ENCODE measurements around the gene B4GALT1.

The B4GALT1 gene

DNA sequence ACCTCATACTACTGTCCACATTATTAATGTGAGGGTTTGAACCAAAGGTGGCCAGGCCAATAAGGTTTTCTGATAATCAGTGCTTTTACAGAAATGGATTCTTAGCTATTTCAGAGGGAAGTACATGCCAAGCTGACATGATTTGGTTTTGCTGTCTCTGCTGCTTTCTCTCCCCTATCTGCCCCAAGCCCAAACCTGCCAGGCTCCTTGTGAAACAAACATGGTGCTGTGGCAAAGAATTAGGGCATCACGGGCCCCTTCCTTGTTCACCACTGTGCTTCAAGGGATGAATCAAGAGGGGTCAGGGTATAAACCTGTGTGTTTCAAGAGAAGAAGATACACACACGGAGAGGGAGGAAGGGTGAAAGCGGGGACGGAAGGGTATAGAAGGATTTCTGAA lies 49.3 kb downstream of the B4GALT1 start:
- no peak for DNase-seq

DNA sequence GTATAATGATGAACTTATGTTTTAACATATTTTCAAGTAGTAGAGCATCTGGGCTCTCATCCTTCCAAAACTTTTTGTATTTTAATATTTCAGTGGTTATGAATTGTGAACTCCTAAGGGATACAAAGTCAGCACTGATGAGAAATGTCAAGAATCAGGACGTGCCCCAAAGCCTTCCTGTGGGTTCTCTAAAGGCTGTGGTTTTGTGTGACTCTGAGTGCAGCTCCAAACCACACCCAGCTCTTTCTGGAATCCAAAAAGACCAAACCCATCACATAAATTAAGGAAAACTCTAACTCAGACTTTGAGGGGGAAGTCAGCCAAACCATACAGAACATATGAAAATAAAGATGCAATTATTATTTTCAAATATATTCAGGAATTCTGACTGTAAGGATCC lies 49.8 kb downstream of the B4GALT1 start:
- DNase-seq: no peak

DNA sequence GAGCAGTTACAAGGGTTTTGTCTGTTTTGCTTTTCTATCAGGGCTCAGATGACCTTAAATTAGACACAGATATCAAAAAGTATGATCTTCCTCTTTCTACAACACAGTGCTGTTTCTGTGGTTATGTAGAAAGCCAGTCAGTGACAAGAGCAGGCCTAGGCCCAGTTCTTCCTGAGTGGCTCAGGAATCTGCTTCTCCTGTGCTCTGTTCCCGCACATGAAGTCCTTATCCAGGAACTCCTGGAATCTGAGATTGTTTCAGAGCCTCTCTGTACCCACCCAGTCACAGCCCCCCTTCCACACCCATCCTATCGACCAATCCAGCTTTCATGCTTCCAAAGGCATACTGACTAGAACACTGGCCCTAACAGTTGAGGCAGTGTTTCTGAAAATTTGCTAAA lies 50.3 kb downstream of the B4GALT1 start:
- DNase-seq: no peak

- no peak for DNase-seq
Observed at GRCh38 chr9:33114746-33115145, 52.4 kb downstream of the B4GALT1 start.

DNA sequence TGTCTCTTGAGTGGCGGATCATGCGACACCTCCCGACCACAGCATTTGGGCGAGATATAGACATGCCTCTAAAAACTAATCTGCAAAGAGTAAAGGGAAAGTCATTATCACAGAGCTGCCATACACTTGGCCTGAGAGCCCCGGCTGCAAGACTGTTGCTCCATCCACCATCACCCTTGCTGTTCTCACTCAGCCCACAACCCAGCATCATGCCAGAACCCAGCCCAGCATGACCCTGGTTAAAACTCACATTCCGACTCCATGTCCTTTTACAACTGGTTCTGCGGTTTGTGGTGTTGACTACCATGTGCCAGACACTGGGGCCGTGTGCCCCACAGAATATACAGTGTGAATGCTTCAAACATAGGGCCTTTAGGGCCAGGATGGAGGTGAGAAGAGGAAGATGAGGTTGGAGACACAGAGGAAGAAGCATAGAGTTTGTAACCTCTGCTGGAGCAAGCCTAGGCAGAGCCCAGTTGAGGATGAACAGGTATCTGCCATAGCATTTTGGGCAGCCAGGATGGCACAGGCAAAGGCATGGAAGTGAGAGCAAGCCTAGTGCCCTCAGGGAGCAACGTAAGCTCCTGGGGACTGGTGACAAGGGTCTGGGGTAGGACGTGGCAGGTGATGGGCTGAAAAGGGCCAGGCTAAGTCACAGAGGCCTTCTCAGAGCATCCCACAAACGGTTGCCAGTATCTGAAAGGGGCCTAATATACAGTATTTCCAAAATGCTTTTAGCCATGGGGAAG lies 53.2 kb downstream of the B4GALT1 start:
- DNase-seq: no peak

GRCh38 chr9:33112094-33112493 lies 55.0 kb downstream of the B4GALT1 start:
- no peak for DNase-seq

DNA sequence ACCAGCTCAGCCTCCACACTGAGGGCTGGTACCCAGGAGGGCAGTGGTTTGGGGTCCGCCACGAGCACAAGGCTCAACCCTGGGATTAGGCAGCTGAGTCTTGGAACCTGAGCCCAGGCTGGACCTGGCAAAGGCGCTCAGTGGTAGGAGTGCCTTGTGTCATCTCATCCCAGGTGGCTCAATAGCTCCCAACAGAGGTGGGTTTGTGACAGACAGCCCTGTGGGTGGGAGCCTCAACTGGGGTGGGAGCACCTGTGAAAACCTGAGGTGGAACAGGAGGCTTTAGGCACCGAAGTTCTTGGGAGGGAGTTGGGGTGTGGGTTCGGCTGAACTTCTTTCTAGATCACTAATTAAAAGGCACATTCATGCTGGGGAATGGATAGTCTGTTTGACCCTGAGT lies 55.5 kb downstream of the B4GALT1 start:
- no peak for DNase-seq

- no peak for DNase-seq
Observed at GRCh38 chr9:33110686-33111085, 56.5 kb downstream of the B4GALT1 start.

DNA sequence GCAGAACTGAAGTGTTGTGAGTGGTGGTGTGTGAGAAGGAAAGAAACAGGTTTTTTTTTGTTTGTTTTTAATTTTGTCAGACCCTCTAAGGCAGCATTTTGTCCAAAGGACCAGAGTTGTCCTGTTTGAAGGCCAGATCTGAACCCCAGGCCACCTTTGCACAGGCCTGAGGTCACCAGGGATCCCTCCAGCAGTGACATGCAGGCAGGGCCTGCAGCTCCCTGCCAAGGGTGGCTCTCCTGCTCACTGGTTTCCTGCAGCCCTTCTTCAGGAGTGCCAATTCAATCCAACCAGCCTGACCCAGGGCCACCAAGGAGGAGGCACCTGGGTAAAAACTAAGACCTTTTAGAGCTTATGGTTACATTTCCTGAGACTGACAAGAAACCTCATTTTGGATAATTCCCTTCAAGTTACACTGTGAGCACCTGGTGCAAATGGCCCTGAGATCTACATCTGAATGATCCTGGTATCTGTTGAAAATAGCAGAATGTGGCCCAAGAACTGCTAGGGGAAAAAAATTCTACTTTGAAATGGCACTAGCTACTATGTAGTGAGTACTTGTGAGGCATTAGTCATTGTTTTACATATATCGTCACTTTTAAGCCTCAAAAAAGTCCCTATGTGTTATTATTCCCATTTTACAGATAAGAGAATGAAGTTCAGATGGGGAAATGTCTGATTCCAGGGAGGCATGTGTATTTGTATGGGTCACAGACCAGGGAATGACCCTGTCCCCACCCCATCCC lies 57.1 kb downstream of the B4GALT1 start:
- no peak for DNase-seq

- no peak for DNase-seq
Observed at GRCh38 chr9:33109097-33109496, 58.0 kb downstream of the B4GALT1 start.

- no peak for DNase-seq
Observed at GRCh38 chr9:33108472-33108871, 58.7 kb downstream of the B4GALT1 start.

DNA sequence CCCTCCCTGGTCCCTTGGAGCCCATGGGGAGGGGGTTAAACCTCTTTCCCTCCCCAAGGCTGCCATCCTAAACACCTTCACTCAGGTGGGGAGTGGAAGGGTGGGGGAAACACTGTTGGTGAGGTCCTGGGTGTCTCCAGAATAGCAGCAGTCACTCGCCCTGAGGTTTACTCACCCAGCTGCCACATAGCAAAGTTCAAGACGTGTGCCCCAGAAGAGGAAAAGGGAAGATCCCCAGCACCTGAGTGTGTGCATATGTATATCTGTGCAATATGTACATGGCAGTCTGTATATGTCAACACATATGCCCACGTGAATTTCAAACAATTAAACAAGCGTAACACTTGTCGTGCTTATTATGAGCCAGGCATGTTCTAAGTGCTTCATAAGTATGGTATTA lies 59.4 kb downstream of the B4GALT1 start:
- no peak for DNase-seq

- DNase-seq: no peak
Observed at GRCh38 chr9:33106827-33107621, 60.1 kb downstream of the B4GALT1 start.

DNA sequence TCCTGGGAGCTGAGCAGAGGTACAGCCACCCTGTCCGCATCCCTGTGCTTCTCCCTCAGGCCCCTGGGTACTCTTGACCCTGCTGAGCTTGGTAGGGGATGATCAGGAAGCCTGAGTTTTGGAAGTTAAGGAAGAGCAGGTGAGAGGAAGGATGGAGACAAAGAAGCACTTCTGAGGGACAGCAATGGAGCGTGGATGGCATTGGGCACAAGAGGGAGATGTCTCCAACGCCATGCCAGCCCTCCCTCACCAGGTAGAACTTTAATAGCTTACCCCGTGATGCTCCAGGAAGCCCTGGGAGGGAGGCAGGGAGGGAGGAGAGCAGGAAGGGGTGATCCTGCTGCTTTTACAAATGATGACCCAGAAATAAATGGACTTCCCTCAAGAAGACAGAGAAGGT lies 60.8 kb downstream of the B4GALT1 start:
- no peak for DNase-seq

- no peak for DNase-seq
Observed at GRCh38 chr9:33105959-33106358, 61.2 kb downstream of the B4GALT1 start.

GRCh38 chr9:33105504-33105903 lies 61.6 kb downstream of the B4GALT1 start:
- DNase-seq: no peak

GRCh38 chr9:33104401-33104800 lies 62.7 kb downstream of the B4GALT1 start:
- no peak for DNase-seq

GRCh38 chr9:33103501-33104281 lies 63.4 kb downstream of the B4GALT1 start:
- no peak for DNase-seq

DNA sequence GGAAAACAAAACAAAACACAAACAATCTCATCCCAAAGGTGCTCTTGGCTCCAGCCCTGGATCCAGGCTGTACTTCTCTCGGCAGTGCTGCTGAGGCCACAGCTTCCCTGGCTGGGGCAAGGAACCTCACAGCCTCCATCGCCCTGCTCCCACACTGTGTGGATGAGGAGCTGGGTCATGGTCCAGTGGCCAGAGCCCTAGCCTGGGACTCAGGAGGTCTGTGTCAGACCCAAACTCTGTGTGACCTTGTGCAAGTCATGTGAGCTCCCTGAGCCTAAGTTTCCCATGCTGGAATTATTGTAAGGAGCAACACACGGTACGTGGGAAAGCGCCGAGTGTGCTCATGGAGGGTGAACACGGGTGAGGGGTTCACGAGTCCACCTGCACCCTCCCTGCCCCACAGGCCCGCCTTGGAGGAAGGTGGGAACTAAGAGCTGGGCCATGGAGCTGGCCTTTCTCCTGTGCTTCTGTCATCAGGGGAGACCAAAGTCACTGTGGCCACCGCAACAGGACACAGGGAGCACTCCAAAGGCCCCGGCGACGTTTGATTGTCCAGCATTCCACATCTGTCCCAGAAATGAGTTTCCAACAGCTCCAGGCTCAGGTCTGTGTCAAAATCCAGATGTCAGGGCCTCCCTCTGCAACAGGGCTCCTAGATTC lies 64.5 kb downstream of the B4GALT1 start:
- DNase-seq: no peak

- no peak for DNase-seq
Observed at GRCh38 chr9:33101104-33101951, 65.8 kb downstream of the B4GALT1 start.

- DNase-seq: no peak
Observed at GRCh38 chr9:33099754-33100153, 67.4 kb downstream of the B4GALT1 start.

Measured in NCI-H2029 treated with DMSO at 0.1 percent for 48 hours (cell line).